GM18520 (cell line): ENCODE data around the gene CENPP.
"Not testable (repeated sequence)": the region's sequence is repeated elsewhere in the genome, so short reads cannot be mapped to it uniquely, and the experiment has no call there.

ENCODE experiments used
- ATAC-seq: cut with Tn5 transposase; IDR thresholded peaks from one replicate; pipeline ENCODE4 v1.9.1; 2021; ENCODE audit not compliant: unreplicated experiment

Gene CENPP

GRCh38 chr9:92589923-92590322 is 264.2 kb downstream of the CENPP start:
- ATAC-seq: no peak

DNA sequence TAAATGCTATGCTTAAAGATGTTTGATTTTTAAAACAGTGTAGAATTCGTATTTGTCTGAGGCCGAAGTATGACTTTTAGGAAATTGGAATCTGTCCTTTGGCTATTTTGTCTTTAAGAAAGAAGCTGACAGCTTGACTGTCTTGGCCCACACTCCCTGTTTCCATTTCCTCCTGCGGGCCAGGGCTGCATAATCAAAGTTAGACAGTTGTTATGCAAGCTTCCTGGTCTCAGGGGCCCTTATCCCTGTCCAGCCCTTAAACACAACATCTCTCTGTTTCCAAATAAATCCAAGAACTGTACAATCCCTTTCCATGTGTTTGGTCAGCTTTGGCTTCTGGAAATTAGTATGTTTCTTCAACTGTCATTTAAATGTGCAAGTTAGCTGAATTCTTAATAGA is 264.6 kb downstream of the CENPP start:
- no peak for ATAC-seq

DNA sequence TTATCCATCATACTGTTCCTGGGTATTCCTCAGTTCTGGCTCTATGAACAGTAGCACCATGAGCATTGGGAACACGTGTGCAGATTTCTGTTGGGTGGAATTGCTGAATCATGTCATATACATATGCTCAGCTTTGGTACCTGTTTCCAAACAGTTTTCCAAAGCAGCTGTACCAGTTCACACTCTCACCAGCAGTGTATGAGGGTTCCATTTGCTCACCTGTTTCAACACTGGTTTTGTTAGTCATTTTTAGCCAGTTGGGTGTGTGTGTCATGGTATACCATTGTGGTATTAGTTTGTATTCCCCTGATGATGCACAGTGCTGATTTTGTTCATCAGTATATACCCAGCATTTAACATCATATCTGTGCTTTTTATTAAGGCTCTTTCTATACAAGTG is 266.8 kb downstream of the CENPP start:
- ATAC-seq: no peak

DNA sequence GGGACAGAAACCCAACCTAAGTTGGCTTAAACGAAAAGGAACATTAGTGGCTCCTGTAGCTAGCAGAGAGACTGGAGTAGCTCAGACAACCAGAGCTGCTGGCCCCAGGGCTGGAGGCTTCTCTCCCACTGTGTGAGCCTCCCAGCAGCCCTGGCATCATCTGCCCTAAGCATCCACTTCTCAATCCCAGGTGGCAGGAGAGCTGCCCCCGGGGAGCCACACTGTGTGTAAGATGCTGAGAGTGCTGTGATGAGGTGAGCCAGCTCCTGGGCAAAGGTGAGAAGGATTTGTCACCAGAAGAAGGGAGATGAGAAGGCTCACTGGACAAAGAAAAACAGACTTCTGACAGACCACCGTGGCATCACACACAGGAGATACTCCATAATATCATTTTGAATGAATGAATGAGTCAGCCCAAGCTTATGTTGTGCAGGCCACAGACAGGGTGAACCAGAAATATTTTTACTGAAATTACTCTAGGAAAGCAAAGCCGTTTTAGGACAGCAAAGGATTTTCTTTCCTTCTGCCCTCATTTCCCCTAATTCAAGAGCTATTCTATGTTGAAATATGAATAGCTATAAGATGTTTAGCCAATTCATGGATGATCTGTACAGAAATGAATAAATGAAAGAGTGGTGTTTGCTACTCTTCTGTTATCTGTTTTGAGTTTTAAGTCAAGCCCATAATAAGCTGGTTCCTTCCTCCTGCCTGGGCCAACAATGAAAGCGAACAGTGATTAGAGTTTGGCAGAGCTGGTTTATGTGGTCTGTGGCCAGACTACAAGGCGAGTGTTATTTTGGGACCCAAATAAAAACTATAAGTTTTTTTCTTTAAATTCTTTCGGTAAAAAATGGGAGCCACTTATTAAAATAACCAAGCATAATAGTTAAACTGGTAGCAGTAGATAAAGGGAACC is 267.5 kb downstream of the CENPP start:
- ATAC-seq: no peak

- ATAC-seq: not testable (repeated sequence)
Measured at GRCh38 chr9:92595075-92595474, 269.3 kb downstream of the CENPP start.

DNA sequence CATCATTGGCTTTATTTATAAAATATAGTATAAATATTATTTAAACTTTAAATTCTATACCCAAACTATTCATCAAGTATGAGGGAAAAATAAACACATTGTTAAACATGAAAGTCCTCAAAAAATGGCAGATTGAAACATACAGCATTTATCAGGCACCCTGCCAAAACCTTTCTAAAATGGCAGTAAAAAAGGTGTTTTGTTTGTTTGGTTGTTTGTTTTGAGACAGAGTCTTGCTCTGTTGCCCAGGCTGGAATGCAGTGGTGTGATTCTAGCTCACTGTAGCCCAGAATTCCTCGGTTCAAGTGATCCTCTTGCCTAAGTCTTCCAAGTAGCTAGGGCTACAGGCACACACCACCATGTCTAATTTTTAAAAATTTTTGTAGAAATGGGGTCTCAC is 270.2 kb downstream of the CENPP start:
- no peak for ATAC-seq

GRCh38 chr9:92598382-92598781 is 272.6 kb downstream of the CENPP start:
- no peak for ATAC-seq

GRCh38 chr9:92599938-92600461 is 274.2 kb downstream of the CENPP start:
- ATAC-seq: no peak

DNA sequence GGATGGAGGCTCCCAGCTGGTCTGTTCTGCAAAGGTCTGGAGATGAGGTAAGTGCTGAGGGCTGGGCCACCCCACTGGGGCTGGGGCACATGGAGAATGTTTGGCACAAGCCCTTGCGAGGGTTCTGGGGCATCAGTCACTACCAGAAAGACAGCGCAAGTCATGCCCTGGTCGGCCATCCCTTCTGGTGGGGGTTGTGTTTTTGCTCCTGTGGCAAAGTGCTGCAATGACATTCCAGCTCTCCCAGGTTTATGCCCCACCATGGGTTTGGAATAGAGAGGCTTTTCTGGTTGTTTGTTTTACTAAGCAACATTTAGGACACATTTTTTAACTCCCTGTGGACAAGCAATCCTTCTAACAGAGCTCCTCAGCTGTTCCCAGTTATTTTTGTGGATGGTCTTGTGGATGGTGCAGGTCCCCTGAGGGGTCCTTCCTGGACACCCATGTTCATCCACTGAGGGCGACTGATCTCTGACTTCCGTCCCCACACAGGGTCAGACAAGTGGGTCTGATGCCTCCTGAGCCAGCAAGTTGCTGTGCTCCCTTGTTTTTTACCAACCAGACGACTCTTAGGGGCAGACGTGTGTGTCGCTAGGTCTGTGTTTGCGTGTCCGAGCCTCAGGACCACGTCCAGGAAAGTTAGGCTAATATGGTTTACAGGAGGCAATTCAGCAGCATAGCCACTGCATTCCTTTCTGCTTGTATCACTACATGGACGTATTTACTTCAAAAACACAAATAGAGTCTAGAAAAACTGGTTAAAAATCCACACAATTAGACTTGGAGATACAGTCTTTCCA is 274.9 kb downstream of the CENPP start:
- ATAC-seq: no peak

DNA sequence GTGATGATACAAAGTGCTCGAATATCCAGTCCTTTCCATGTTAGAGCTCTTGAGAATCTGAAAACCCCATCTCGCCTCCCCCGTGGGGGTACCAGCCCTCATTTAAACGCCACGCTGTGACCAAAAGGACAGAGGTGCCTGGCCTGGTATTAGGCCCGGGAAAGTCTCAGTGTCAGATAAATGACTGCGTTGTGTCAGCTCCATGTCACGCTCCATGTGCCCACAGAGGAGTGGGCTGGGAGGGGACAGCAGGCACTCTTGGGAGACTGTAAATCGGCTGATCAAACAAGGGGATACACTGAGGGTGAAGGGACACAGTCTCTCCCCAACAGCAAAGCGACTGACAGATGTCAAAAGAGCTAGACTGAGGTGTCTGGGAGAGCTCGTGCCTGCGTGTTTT is 275.7 kb downstream of the CENPP start:
- no peak for ATAC-seq

GRCh38 chr9:92602413-92602812 is 276.7 kb downstream of the CENPP start:
- no peak for ATAC-seq

DNA sequence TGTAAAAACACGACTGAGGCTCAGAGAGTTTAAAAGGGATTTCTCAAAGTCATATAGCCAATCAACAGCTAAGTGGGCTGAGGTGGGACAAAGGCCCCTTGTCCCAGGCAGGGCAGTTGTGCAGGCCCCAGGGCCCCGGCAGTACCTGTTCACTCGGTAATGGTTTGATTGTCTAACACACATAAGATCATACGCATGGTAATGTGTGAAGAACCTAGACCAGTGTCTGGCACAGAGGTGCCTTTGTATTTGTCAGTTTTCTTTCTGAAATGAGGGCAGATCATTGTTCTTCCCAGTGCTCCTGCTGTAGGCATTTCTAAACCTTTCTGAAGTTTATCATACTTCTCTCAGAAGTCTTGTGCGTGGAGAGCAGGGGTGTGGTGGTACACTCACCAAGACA is 277.3 kb downstream of the CENPP start:
- ATAC-seq: no peak

GRCh38 chr9:92603990-92604389 is 278.2 kb downstream of the CENPP start:
- ATAC-seq: no peak

DNA sequence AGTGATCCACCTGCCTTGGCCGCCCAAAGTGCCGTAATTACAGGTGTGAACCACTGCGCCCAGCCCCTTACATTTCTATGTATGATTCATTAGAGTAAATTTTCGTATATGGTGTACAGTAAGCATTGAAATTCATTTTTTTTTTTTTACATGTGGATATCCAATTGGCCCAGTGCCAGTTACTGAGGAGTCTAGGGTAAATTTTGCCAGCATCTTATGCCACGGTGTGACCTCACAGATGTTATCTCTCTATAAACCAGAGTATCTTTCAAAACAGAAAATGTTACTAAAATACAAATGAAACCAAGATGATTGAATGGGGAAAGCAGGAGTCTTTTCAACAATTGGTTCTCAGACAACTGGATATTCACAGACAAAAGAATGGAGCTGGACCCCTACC is 279.5 kb downstream of the CENPP start:
- no peak for ATAC-seq

GRCh38 chr9:92607088-92607487 is 281.3 kb downstream of the CENPP start:
- ATAC-seq: no peak

- no peak for ATAC-seq
Measured at GRCh38 chr9:92607773-92608172, 282.0 kb downstream of the CENPP start.

DNA sequence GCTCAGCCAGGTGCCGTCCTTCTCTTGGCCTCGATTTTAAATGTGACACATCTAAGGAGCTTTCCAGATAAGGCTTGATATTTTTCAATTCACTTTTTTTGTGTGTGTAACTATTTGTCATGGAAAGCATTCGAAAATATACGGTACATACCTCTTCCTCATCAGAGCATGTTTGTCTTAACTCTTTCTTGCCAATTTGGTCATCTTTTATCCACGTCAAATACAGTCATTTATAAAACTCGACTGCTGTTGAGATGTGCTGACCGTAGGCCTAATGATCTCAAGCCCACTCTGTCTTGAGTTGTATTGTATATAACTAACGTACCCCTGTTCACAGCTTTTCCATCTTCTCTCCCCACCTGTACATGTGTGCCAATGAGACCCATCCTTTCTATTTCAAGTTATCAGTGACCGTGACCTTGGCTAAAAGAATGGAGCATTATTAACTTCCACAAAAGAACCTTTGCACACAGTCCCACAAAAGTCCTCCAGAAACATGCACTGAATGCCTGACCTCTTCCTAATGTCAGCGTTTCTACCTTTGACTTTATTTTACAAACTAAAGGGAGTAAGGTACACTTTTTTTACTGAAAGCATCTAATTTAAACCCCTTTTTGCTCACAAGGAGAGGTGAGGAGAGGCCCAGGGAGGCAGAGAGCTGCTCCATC is 282.6 kb downstream of the CENPP start:
- ATAC-seq: no peak

DNA sequence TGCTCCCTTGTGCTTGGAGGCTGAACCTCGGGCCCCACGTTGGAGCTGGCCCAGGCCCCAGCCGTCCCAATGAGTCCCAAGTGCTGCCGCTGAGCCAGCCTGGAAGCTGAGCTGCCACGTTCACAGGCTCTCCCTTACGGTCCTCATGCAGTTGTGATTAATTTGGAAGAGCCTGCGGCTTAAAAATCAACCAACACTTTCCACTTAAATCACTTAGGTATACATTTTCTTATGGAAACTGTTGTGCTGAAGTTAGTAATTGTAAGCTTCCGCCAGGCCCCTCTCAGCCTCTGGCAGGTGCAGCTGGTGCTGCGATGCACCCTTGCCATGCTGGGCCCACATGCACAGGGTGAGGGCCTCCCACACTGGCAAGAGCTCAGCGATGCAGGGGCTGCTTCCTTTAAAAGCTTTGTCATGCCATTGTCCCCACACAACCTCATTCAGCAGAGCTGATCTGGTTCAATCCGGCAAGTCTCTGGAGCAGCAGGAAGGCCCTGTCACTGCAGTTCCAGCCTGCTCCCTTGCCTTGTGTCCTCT is 283.2 kb downstream of the CENPP start:
- no peak for ATAC-seq

DNA sequence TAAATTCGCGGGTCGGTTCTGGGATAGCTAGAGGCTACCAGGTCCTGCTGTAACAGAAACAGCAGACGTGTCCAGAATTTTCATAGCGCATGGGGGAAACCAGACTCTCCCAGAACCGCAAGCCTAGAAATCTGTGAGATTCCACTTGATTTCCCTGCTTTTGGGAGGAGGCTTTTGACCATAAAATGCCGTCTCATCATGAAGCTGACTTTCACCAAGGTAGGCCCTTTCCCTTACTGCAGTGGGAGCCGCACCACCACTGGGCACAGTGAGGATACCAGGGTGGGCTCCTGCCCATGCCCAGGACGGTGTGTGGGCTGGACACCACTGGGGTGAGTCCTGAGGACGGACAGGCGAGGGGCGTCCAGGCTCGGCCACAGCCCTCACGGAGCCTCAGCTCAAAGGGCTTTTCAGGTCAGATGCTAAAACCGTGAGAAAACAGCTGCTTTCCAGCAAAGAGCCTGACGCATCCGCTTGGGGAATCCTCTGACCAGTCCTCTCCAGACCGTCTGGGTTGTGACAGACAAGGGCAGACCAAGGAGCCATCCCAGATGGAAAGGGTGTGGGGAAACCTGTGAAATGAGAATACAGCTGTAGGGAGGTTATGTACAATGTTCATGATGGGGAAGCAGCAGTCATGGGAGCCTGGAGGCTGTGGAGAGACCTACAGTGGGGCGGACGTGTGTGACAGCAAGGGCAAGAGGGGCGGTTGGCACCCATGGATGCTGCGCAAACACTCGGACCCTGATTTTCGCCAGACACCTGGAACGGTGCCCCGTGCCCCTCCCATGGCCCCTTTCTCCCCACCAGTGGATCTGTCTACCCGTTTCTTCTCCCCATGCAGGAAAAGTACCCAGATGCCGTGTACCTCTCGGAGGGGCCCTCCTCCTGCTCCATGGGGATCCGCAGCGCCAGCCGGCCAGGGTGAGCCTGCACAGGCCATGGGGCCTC is 285.0 kb downstream of the CENPP start:
- ATAC-seq: no peak
